VCaP (cell line): ENCODE measurements around the gene SFRP2.

Source experiments
- H3K27ac ChIP-seq: fragments of 450-650 bp; 2 replicates; pipeline ENCODE4 v1.5.1; 2017
- TF ChIP-seq, protein P1 (sequence below): fragments of 450-650 bp; conservative IDR thresholded peaks from 2 replicates; pipeline ENCODE4 v1.5.1; 2017; ENCODE audit warnings: mild to moderate bottlenecking, moderate library complexity

The SFRP2 gene

DNA sequence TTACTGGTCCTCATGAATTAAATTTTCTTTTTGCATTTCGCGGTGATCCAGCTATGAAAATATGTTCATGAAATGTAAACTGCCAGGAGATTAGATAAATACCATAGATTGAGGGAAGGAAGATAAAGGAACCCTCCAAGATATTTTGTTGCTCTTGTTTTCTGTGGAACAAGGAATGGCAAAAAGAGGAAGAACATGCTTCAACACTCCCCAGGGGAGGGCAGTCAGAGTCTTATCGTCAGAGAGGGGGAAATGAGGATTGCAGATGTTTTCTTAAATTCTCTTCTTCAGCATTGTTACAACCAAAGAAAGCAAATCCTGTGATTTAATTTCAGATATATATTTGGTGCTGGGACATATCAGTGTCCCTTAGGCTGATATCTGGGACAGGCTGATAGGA, 9.5 kb upstream of the SFRP2 start:
- TF ChIP-seq, protein P1, sequence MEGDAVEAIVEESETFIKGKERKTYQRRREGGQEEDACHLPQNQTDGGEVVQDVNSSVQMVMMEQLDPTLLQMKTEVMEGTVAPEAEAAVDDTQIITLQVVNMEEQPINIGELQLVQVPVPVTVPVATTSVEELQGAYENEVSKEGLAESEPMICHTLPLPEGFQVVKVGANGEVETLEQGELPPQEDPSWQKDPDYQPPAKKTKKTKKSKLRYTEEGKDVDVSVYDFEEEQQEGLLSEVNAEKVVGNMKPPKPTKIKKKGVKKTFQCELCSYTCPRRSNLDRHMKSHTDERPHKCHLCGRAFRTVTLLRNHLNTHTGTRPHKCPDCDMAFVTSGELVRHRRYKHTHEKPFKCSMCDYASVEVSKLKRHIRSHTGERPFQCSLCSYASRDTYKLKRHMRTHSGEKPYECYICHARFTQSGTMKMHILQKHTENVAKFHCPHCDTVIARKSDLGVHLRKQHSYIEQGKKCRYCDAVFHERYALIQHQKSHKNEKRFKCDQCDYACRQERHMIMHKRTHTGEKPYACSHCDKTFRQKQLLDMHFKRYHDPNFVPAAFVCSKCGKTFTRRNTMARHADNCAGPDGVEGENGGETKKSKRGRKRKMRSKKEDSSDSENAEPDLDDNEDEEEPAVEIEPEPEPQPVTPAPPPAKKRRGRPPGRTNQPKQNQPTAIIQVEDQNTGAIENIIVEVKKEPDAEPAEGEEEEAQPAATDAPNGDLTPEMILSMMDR = no peak
- H3K27ac ChIP-seq = no peak overlapping the region

DNA sequence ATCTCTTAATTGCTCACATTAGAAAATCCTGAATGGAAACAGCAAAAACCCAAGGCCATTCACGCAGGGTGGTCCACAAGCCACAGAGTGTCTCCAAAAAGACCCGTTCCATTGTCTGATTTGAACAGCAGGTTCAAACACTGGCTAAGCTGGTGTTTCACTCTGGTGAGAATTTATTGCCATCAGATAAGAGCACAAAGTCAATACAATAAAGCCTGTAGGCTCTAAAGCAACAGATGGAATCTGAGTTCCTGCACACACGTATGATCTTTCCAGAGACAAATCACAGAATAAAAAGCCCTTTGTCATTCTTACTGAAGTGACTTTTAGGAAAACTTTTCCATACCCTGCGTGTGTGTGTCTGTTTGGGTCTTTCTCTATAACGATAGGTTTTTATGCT, 5.1 kb upstream of the SFRP2 start:
- TF ChIP-seq, protein P1 = no peak

DNA sequence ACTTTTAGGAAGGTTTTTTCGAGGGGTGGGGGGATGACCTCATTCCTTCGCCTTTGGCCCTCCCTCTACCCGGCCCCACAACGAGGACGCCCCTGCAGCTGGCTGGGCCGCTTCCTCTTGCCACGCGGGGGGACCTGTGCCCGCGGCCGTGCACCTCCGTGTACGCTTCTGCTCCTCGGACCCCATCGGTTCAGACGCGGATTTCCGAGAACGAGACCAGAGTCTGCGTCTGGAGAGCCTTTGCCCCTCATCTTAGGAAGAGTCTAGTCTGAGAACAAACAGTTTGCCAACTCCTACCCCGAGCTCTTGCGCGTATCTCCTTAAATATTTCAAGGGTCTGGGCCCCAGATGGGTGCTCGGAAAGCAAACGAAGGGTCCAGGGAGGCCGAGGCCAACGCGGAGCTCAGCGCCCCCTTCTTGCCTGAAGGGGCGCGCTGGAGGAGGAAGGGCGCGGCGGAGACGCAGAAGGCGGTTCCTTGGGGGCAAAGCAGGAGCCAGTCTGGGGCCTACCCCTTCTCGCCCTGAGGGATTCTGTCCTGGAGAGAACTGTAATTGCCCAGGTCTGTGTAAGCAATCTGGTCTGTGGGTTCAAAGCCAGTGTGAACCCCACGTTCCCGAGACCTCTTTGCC, 3.9 kb upstream of the SFRP2 start:
- no peak overlapping the region for H3K27ac ChIP-seq

More for the DNA sequence above, 5.1 kb upstream of the SFRP2 start:
- peak overlapping the region; percentile 36; the same call in 1 of the 2 replicates for H3K27ac ChIP-seq

DNA sequence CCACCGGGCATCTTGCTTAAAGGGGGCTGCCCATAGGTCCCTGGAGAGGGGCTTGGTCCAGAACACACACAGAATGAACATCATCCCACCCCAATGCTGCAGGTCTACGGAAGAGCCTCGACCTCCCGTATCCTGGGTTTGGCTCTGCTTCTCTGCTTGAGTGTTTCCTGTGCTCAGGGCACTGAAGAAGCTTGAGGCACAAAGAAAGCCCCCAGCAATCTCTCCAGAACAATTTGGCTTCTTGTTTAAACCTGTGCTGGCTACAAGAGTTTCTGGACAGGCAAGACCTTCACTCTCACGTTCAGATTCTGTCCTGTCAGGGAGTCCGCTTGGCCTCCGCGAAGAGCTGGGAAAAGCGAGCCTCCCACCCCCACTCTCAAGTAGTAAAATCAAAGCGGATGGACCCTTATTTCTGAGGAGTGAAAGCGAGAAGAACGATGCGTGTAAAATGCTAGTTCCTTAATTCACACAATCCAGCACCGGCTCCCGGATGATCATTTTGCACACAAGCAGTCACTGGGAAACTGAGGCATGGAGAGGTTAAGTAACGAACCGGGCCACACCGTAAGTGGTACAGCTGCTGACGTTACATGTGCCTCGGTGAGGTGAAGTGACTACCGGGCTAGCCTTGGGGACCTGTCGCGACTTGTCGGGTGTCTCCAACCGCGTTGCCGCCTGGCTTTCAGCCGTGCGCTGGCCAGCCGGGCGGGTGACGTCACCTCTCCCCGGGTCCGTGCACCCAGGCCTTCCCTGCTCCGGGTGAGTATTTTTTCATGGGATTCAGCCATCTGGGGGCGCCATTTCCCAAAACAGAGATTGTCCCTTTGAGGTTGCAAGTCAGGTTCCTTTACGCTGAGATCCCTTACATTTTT, 3.1 kb upstream of the SFRP2 start:
- TF ChIP-seq, protein P1 = no peak
- H3K27ac ChIP-seq = no peak overlapping the region

More for the DNA sequence above, 3.9 kb upstream of the SFRP2 start:
- TF ChIP-seq, protein P1 = no peak

DNA sequence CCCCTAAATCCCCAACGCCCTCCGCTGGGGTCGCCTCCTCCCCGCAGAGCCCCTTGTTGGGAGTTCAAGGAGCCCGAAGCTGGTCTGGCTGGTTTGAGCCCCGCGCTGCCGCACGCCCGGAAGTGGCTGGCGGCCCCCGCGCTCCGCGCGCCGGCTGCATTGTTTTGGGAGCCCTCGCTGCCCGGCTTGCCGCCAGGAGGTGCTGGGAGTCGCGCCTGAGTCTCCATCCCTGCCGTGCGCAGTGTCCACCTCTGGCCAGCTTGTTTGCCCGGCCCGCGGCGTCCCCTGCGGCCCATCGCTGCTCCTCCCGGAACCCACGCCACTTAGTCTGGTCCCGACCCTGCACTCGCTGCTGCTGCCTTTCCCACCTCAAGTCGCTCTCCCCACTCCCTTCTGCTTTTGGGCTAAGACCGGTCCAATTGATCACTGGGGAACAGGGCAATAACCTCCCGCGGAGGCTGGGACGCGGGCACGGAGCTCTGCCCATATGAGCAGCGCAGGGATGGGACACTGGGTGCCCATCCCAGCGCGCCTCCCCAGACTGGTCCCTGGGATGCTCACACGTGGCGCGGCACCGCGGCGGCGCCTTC, 2.2 kb upstream of the SFRP2 start:
- TF ChIP-seq, protein P1 = no peak
- H3K27ac ChIP-seq = no peak overlapping the region

DNA sequence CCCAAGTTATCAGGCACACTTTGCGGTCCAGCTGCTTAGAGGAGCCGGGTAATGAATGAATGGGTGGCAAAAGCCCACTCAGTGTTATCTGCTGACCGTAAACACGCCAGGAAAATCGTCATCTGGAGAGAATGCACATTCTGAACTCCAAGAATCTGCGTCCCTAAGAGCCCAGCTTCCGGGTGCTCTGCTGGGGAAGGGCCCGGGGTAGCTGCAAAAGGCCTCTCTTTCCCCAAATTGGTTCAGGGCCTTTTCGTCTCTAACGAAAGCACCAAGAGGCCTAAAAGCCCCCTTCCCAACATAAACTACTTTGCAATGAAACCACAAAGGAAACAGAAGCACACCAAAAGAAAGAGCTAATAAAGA, 1.6 kb upstream of the SFRP2 start:
- TF ChIP-seq, protein P1 = no peak
- H3K27ac ChIP-seq = no peak overlapping the region

DNA sequence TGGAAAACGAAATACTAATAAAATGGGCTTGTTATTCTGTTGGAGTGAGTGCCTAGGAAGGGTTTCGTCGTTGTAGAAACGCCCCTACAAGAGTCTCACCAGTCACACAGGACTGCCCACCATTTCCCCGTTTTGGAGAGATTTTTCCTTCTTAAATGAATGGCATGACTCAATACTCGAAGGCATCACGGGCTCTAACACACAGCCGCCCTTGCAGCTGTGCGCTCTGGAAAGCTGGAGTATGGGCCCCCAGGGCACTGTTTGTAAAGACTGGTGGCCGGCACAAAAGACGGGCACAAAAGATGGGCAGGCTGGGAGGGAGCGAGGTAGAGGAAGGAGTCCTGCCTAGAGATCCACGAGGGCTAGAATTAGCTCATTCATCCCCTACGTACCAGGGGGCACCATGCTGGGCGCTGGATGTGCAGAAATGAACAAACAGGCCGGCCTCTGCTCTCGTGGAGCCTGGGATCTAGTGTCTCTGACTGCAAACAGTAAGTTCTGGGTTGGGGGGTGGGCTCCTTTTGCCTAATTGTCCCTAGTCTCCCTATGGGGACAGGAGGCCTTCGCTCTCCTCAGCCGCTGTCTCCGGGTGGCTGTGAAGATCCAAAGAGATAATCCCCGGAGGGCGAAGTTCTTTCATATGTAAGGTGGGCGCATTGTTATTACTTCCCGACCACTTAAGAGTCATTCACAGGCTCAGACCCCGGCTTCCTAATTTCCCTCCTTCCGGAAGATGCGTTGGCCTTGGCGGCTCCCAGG, 1.0 kb upstream of the SFRP2 start:
- TF ChIP-seq, protein P1 = no peak
- no peak overlapping the region for H3K27ac ChIP-seq
